SK-N-SH (cell line): ENCODE measurements around the gene WSCD1.

Source experiments
- EP300 ChIP-seq, 2 experiments: IDR thresholded peaks; 2 replicates each; pipeline versions ENCODE4 v1.4.0 to v1.6.1; 2012; ENCODE audit warnings: borderline replicate concordance in 1 of 2, low read depth in 1 of 2, low read length in 1 of 2
- FOXM1 ChIP-seq: IDR thresholded peaks from 2 replicates; pipeline ENCODE4 v1.4.0; 2012; ENCODE audit warnings: low read depth, mild to moderate bottlenecking
- JUND ChIP-seq: IDR thresholded peaks from 2 replicates; pipeline ENCODE4 v1.4.0; 2012
- MXI1 ChIP-seq: IDR thresholded peaks from 2 replicates; pipeline ENCODE4 v1.6.1; 2012; ENCODE audit warnings: mild to moderate bottlenecking, low read depth, low read length, improper control_type of control experiment
- PBX3 ChIP-seq: IDR thresholded peaks from 2 replicates; pipeline ENCODE4; 2012
- POLR2AphosphoS5 ChIP-seq: IDR thresholded peaks from 2 replicates; pipeline ENCODE4 v1.6.1; 2012; ENCODE audit warnings: low read depth, low read length
- RAD21 ChIP-seq: IDR thresholded peaks from 2 replicates; pipeline ENCODE4 v1.6.1; 2012; ENCODE audit warnings: mild to moderate bottlenecking, low read length
- RCOR1 ChIP-seq: fragments of 150-350 bp; IDR thresholded peaks from 2 replicates; pipeline ENCODE4 v1.6.1; 2017; ENCODE audit warnings: antibody characterized with exemption, low read length
- RXRA ChIP-seq: IDR thresholded peaks from 2 replicates; pipeline ENCODE4 v1.4.0; 2012; ENCODE audit warnings: low read depth, mild to moderate bottlenecking, borderline replicate concordance
- TCF12 ChIP-seq: IDR thresholded peaks from 2 replicates; pipeline ENCODE4 v1.4.0; 2012
- TEAD4 ChIP-seq: IDR thresholded peaks from 2 replicates; pipeline ENCODE4 v1.4.0; 2012; ENCODE audit warnings: mild to moderate bottlenecking, borderline replicate concordance; ENCODE audit not compliant: insufficient read depth
- YY1 ChIP-seq: IDR thresholded peaks from 2 replicates; pipeline ENCODE4 v1.4.0; 2012; ENCODE audit warnings: low read depth, mild to moderate bottlenecking
- TF ChIP-seq, protein P1 (sequence below): fragments of 200-600 bp; sonication (generic); IDR thresholded peaks from 2 replicates; pipeline ENCODE4 v1.6.1; 2017; ENCODE audit warnings: antibody characterized with exemption, mild to moderate bottlenecking, moderate library complexity

- TF ChIP-seq, protein P1, sequence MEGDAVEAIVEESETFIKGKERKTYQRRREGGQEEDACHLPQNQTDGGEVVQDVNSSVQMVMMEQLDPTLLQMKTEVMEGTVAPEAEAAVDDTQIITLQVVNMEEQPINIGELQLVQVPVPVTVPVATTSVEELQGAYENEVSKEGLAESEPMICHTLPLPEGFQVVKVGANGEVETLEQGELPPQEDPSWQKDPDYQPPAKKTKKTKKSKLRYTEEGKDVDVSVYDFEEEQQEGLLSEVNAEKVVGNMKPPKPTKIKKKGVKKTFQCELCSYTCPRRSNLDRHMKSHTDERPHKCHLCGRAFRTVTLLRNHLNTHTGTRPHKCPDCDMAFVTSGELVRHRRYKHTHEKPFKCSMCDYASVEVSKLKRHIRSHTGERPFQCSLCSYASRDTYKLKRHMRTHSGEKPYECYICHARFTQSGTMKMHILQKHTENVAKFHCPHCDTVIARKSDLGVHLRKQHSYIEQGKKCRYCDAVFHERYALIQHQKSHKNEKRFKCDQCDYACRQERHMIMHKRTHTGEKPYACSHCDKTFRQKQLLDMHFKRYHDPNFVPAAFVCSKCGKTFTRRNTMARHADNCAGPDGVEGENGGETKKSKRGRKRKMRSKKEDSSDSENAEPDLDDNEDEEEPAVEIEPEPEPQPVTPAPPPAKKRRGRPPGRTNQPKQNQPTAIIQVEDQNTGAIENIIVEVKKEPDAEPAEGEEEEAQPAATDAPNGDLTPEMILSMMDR, result no peak
- TF ChIP-seq POLR2AphosphoS5 (no peak), TCF12 (no peak), JUND (no peak), EP300 (IDR thresholded peaks at IDR 0.05; ENCODE audit: borderline replicate concordance in 1 of 2, low read depth in 1 of 2, low read length in 1 of 2) (no peak), PBX3 (no peak), YY1 (no peak), RCOR1 (no peak), MXI1 (no peak), TEAD4 (no peak), RAD21 (no peak), FOXM1 (no peak), RXRA (no peak)
Observed at GRCh38 chr17:6061290-6061689, 8.9 kb upstream of the WSCD1 start.
